Ovary (tissue), 9 donors: ENCODE measurements around the gene ADM. TPM values are rescaled to one million over a fixed set of nuclear protein-coding genes. Genes with fewer than 3 reads are reported as not detected.

Experiments used
- DNase-seq, 5 donors: peaks; one replicate each; pipeline ENCODE4 v3.0.0-alpha.2; 2019 to 2020
- H3K27ac ChIP-seq, 2 donors: fragments of 200-600 bp; one replicate each; pipeline versions ENCODE4 v1.5.1 to v1.8.0; 2019 to 2022
- H3K27me3 ChIP-seq: fragments of 200-600 bp; one replicate; pipeline ENCODE4 v1.8.0; 2022
- H3K36me3 ChIP-seq: fragments of 200-600 bp; sonication (generic); one replicate; pipeline ENCODE4 v1.5.1; 2019
- H3K4me1 ChIP-seq: one replicate; pipeline ENCODE4 v1.8.1; 2013; ENCODE audit warnings: mild to moderate bottlenecking, moderate library complexity; ENCODE audit not compliant: insufficient read depth
- H3K4me3 ChIP-seq: fragments of 200-600 bp; sonication (generic); one replicate; pipeline ENCODE4 v1.5.1; 2017
- H3K9me3 ChIP-seq, 2 donors: fragments of 200-600 bp in 1 of 2; sonication (generic) in 1 of 2; one replicate each; pipeline versions ENCODE4 v1.5.1 to v1.8.1; 2013 to 2019; ENCODE audit warnings: mild to moderate bottlenecking in 1 of 2, moderate library complexity in 1 of 2
- EP300 ChIP-seq: sonication (generic); formaldehyde crosslinking; IDR thresholded peaks from one replicate; pipeline ENCODE4 v1.6.1; 2017; ENCODE audit warnings: antibody characterized with exemption
- POLR2A ChIP-seq: fragments of 450-650 bp; IDR thresholded peaks from one replicate; pipeline ENCODE4 v1.6.1; 2017; ENCODE audit warnings: antibody characterized with exemption, mild to moderate bottlenecking, moderate library complexity
- WGBS, 3 donors: extraction: QIAGEN DNeasy Blood & Tissue Kit in 1 of 3; methylation state at CpG; one replicate each; pipeline versions ENCODE4 v1.1.5 to v1.1.7; 2013 to 2017; 5-methylcytosine and 5-hydroxymethylcytosine counted together
- intact Hi-C, 4 donors: fragments of 100-400 bp; cut with DNase I; formaldehyde crosslinking; loops; one replicate each; pipeline versions ENCODE4 v1.11.0 to v1.15.1; 2022 to 2023
- polyA plus RNA-seq, 2 donors: library from polyadenylated mRNA; stranded (reverse); fragments of 200-250 nt in 1 of 2; fragments of 350-450 nt in 1 of 2; fragmentation: Illumina TruSeq in 1 of 2; extraction: RNeasy Lipid Tissue Mini Kit (QIAGEN cat#74804) in 1 of 2; gene quantifications; one replicate each; pipeline ENCODE4 v1.2.3, GENCODE V29; 2013 to 2014
- total RNA-seq, 7 donors: library from RNA; depleted of rRNA in 2 of 7; stranded (reverse); fragments of >200 nt in 2 of 7; fragmentation: NEBNext Ultra II Directional in 3 of 7; extraction: Animal tissue kit (Norgen Biotek cat#: 25700) in 3 of 7; gene quantifications; one replicate each; pipeline versions ENCODE4 v1.1.0 to v1.2.4, GENCODE V29; 2016 to 2023
- TF ChIP-seq, protein P1 (sequence below), 3 donors: fragments of 450-650 bp in 2 of 3; fragments of 200-600 bp in 1 of 3; IDR thresholded peaks; one replicate each; pipeline versions ENCODE4 v1.5.1 to v1.8.0; 2016 to 2022; ENCODE audit warnings: antibody characterized with exemption in 3 of 3, mild to moderate bottlenecking in 1 of 3
- donor health status: DM: no; HTN: no; CAD: no; lungs with moderate emphysema.
- donor health status: DM: no; HTN: no; CAD: no.
- donor health status: Bipolar disorder and iron deficiency.
- donor health status: DM: yes; HTN: yes; CAD: no.
- donor health status: DM: no; HTN: no; CAD: no.
- donor health status: DM: yes; HTN: yes; CAD: no.

Gene ADM
- total and polyA plus RNA-seq, 9 donors = 8.2 to 83.8 (median 32.1) TPM

DNA sequence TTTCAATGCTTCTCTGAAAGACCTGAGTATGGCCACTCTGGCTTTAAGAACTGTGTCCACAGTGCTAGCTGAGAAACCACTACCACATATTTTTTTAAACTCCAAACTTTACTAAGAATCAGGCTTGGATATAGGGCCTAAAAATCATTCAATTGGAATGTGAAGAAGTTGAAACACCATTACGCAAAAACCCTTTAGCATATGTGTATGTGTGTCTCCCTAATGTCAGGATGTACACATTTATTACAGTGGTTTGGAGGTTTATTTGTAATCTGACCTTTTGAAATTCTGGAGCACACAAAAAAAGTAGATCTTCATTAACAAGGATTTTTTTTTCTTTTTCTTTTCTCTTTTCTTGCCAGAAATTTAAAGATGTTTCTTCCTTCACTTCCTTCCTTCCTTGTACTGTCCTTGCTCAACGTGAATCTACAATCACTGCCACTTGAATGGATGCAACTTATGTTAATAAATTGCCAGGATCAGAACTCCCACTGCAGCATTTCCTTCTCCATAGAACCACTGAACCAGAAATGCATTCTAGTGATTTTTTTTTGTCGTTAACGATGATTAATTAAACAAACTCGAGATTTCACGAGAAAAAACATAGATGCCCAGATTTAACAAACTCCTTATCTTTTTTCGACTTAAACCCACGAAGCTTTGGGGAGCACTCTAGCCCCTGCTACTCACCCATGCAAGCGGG lies 3.1 kb upstream of the ADM start:
- no peaks in the 10 kb centered on the region for H3K27me3 ChIP-seq
- no peak for DNase-seq
- H3K36me3 ChIP-seq = no peaks in the 10 kb centered on the region
- peak overlapping the region; percentile 47 to 94 for H3K27ac ChIP-seq
- H3K9me3 ChIP-seq = no peaks in the 10 kb centered on the region
- intact Hi-C loops = loop anchor here in 2 of 4 donors (10.0 kb wide), 2 partner anchors 97 to 327 kb away; no protein-coding TSS in a partner anchor
- H3K4me1 ChIP-seq = peaks cover 5% of the 10 kb centered on the region
- 28 to 40% (median 37%) methylated on average over 9 of the region's 9 CpGs for WGBS, 3 donors
- H3K4me3 ChIP-seq = peak overlapping the region; percentile 52
- TF ChIP-seq POLR2A = no peak
- TF ChIP-seq, protein P1, sequence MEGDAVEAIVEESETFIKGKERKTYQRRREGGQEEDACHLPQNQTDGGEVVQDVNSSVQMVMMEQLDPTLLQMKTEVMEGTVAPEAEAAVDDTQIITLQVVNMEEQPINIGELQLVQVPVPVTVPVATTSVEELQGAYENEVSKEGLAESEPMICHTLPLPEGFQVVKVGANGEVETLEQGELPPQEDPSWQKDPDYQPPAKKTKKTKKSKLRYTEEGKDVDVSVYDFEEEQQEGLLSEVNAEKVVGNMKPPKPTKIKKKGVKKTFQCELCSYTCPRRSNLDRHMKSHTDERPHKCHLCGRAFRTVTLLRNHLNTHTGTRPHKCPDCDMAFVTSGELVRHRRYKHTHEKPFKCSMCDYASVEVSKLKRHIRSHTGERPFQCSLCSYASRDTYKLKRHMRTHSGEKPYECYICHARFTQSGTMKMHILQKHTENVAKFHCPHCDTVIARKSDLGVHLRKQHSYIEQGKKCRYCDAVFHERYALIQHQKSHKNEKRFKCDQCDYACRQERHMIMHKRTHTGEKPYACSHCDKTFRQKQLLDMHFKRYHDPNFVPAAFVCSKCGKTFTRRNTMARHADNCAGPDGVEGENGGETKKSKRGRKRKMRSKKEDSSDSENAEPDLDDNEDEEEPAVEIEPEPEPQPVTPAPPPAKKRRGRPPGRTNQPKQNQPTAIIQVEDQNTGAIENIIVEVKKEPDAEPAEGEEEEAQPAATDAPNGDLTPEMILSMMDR (IDR thresholded peaks at IDR 0.05) = no peak
- TF ChIP-seq EP300 = no peak

DNA sequence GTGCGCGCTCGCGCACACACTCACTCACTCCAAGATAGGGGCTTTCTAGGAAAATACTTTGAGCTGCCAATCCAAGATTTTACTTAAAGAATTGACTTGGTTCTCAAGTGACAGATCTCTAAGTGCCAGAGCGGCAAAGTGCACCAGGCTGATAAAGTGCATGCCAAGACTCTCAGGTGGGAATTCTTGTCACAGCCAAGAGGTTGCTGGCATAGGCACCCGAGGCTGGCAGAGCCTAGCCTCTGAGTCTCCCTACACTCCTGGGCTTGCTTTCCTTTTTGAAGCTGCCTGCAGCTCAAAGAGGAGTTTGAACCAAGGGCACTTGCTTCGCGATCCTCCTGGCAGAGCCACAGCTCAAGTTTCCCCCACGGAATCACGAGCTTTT lies 2.5 kb upstream of the ADM start:
- intact Hi-C loops = loop anchor here in 2 of 4 donors (10.0 kb wide), 2 partner anchors 98 to 328 kb away; no protein-coding TSS in a partner anchor
- Histone ChIP-seq H3K36me3 (no peaks in the 10 kb centered on the region), H3K27ac (peak overlapping the region; percentile 47 to 94), H3K27me3 (no peaks in the 10 kb centered on the region), H3K9me3 (no peaks in the 10 kb centered on the region), H3K4me1 (peaks cover 5% of the 10 kb centered on the region), H3K4me3 (peak overlapping the region; percentile 52)
- DNase-seq = peak in 2 of 5 donors; percentile 37 to 42
- TF ChIP-seq POLR2A = no peak
- no peak for TF ChIP-seq EP300
- TF ChIP-seq, protein P1 (IDR thresholded peaks at IDR 0.05) = no peak
- WGBS, 3 donors = 15 to 31% (median 27%) methylated on average over 10 of the region's 10 CpGs

DNA sequence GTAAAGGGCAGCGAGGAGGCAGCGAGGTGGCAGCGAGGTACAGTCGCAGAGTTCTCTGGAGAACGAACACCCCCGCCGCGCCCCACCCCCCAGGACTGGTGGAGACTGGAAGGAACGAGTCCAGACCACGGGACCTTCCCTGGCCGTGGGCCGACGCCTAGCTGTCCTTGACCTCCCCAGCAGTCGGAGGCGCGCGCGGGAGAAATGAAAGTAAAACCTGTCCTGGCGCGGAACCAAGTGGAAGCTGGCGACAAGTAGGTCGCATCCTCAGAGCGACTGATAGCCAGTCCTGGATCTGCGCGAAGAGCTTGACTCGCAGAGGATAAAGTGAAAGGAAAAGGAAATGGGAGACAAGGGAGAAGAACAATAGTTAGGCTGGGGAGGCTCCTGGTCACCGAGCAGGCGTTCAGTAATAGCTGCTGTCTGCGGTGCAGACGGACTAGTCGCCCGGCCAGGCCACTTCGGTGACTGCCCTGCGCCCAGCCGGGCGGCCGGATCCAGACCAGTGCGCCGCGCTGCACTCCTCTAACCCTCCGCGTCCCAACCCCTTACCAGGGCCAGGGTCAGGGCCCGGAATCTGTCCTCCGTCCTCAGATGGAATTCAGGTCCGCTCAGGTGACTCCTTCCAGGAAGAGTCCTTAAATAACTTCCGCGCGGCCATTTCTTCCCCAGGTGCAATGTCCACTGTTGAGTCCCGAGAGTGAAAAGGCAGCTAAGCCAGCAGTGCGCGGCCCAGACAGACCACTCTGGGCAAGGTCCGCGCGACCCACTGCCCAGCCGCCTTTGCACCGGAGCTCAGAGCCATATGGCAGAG lies 1.9 kb upstream of the ADM start:
- peaks cover 5% of the 10 kb centered on the region for H3K4me1 ChIP-seq
- intact Hi-C loops = loop anchor here in 2 of 4 donors (10.0 kb wide), 2 partner anchors 98 to 328 kb away; no protein-coding TSS in a partner anchor
- no peaks in the 10 kb centered on the region for H3K36me3 ChIP-seq
- H3K27ac ChIP-seq = peak overlapping the region; percentile 47 to 94
- peak overlapping the region; percentile 52 for H3K4me3 ChIP-seq
- DNase-seq = peak; percentile 92 to 95 (median 94)
- WGBS, 3 donors = 10 to 14% (median 10%) methylated on average over 56 of the region's 56 CpGs
- TF ChIP-seq, protein P1 (IDR thresholded peaks at IDR 0.05) = no peak
- no peak for TF ChIP-seq EP300
- no peak for TF ChIP-seq POLR2A
- no peaks in the 10 kb centered on the region for H3K9me3 ChIP-seq
- H3K27me3 ChIP-seq = no peaks in the 10 kb centered on the region

DNA sequence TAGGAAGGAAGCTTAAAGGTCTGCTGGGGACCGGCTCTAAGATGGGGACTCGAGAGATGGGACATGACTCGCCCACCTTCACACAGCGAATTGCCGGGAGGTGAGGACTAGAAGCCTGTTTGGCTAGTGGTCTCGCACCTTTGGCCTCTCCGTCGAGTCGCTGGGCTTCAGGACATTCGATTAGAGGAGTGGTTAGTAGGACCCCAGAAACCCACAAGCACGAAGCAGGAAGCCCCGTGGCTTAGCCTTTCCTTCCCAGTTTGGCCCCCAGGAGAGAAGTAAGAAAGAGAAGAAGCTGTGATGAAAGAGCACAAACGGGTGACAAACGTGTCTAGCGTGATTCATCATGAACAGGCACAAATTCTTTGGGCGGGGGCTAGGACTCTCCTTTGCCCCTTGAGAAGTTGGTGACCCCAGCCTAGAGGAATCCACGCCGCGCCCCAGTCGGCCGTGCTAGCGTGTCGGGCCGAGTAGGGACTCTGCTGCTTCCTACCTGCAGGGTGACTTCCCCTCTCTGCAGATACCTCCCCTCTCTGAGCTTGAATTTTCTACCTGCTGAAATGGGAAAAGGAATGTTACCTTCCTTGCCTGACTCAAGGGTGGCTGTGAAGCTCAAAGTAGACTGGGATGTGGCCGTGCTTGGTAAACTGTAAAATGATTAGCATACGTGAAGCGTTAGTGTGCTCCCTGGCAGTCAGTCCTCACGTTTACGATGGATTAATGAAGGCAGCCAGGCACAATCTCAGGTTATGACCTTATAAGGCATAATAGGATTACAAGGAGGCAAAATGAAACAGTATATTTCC lies 1.1 kb upstream of the ADM start:
- intact Hi-C loops = loop anchor here in 2 of 4 donors (10.0 kb wide), 2 partner anchors 99 to 329 kb away; no protein-coding TSS in a partner anchor
- Histone ChIP-seq H3K4me1 (peaks cover 5% of the 10 kb centered on the region), H3K9me3 (no peaks in the 10 kb centered on the region), H3K27ac (peak overlapping the region; percentile 77 to 94), H3K4me3 (peak overlapping the region; percentile 70), H3K36me3 (no peaks in the 10 kb centered on the region), H3K27me3 (no peaks in the 10 kb centered on the region)
- TF ChIP-seq POLR2A (no peak), EP300 (no peak)
- TF ChIP-seq, protein P1 (IDR thresholded peaks at IDR 0.05) = no peak
- WGBS, 3 donors = 70 to 75% (median 73%) methylated on average over 28 to 29 of the region's 29 CpGs
- peak in 1 of 5 donors; percentile 36 for DNase-seq
